Astrocyte of the spinal cord (primary cell): ENCODE results near the gene ARPC1B.

ENCODE experiments used
- DNase-seq: peaks from one replicate; pipeline ENCODE4 v3.0.0; 2011; ENCODE audit warnings: low read depth, low spot score
- H3K4me3 ChIP-seq: 2 replicates; pipeline ENCODE4 v1.5.1; 2011; ENCODE audit warnings: low read depth, mild to moderate bottlenecking, low read length, moderate library complexity
- CTCF ChIP-seq: IDR thresholded peaks from 2 replicates; pipeline ENCODE4 v1.5.1; 2012; ENCODE audit warnings: low read depth, mild to moderate bottlenecking, low read length, inconsistent platforms
- in situ Hi-C: cut with HindIII; loops from 2 replicates; pipeline ENCODE4 v1.10.0; 2017; ENCODE audit warnings: low sequenced_read_pairs

ARPC1B gene

GRCh38 chr7:99404235-99404976, 29.9 kb downstream of the ARPC1B start:
- in situ Hi-C loops, result no loop called here
- TF ChIP-seq CTCF, result no peak
- no peak for DNase-seq
- H3K4me3 ChIP-seq, result no peak overlapping the region

DNA sequence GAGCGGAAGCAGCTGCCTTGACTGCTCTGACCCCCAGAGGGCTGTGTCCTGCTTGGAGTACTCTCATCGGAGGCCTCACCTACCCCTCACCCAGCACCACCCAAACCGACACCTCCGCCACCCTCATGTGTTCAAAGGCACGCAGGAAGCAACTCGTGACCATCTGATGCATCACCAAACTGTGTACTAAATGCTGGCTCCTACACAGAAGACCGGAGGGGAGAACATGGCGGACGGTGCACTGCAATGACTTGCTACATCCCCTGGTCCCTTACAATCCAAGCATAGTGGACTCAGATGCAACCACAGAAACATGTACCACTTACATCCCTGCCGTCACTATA, 30.4 kb downstream of the ARPC1B start:
- TF ChIP-seq CTCF, result no peak
- no peak overlapping the region for H3K4me3 ChIP-seq
- no peak for DNase-seq
- in situ Hi-C loops, result no loop called here

DNA sequence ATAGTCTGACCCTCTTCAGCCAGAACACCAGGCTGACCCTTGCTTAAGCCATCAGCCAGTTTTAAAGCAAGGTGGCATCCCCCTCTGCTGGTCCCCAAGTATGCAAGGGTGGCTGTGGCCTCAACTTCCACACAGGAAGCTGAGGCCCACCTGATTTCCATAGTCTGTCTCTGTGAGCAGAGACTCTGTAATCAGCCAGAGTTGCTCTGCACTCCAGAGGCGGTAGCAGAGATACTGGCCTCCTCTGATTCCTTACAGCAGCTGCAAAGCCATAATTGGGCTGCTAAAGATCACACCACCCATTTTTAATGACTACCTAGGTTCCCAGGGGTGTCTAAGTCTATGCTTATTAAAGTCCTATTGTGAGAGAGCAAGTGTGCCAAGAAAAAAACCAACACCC, 32.0 kb downstream of the ARPC1B start:
- no peak for TF ChIP-seq CTCF
- no peak for DNase-seq
- H3K4me3 ChIP-seq, result no peak overlapping the region
- in situ Hi-C loops, result no loop called here

GRCh38 chr7:99407872-99408378, 33.4 kb downstream of the ARPC1B start:
- TF ChIP-seq CTCF, result no peak
- H3K4me3 ChIP-seq, result peak overlapping the region; percentile 94
- peak; percentile 82 for DNase-seq
- in situ Hi-C loops, result no loop called here

GRCh38 chr7:99408379-99409191, 34.1 kb downstream of the ARPC1B start, which contains the start of the genes BUD31 and PDAP1:
TSS of gene BUD31 (plus strand) at chr7:99408969. CDS start at chr7:99411093, 2,124 bp downstream.
TSS of gene PDAP1 (minus strand) at chr7:99408597. CDS start at chr7:99408548, 49 bp downstream.
- peak within 1 kb of the TSS; percentile 94 for H3K4me3 ChIP-seq
- in situ Hi-C loops, result no loop called here
- no peak for TF ChIP-seq CTCF
- peak; percentile 96 for DNase-seq

GRCh38 chr7:99409192-99409572, 34.7 kb downstream of the ARPC1B start:
- DNase-seq, result no peak
- no peak for TF ChIP-seq CTCF
- H3K4me3 ChIP-seq, result peak overlapping the region; percentile 94
- in situ Hi-C loops, result no loop called here
